GM21717 (cell line): ENCODE measurements around the gene GPR84.
A peak's percentile ranks its signal among the peaks of the same experiment; 100 is the strongest.

Source experiments
- ATAC-seq: cut with Tn5 transposase; IDR thresholded peaks from one replicate; pipeline ENCODE4 v1.9.1; 2021; ENCODE audit warnings: mild to moderate bottlenecking, moderate library complexity; ENCODE audit not compliant: unreplicated experiment

The GPR84 gene

GRCh38 chr12:54375259-54375579 lies 10.9 kb upstream of the GPR84 start:
- no peak for ATAC-seq

- ATAC-seq: no peak
These were observed 10.4 kb upstream of the GPR84 start for GRCh38 chr12:54374562-54375258.

GRCh38 chr12:54373649-54374561 lies 9.6 kb upstream of the GPR84 start:
- no peak for ATAC-seq

- no peak for ATAC-seq
These were observed 8.0 kb upstream of the GPR84 start for GRCh38 chr12:54372113-54372806.

GRCh38 chr12:54371328-54372112 lies 7.2 kb upstream of the GPR84 start:
- no peak for ATAC-seq

- ATAC-seq: no peak
These were observed 6.0 kb upstream of the GPR84 start for GRCh38 chr12:54370171-54370730.

GRCh38 chr12:54369597-54370131 lies 5.4 kb upstream of the GPR84 start:
- no peak for ATAC-seq

- ATAC-seq: peak; percentile 67
These were observed 4.7 kb upstream of the GPR84 start for GRCh38 chr12:54368709-54369596.

- ATAC-seq: peak; percentile 7
These were observed 3.9 kb upstream of the GPR84 start for GRCh38 chr12:54368025-54368708.

- ATAC-seq: no peak
These were observed 668 bp downstream of the GPR84 start for GRCh38 chr12:54363618-54364017.

- no peak for ATAC-seq
These were observed 1.2 kb downstream of the GPR84 start for GRCh38 chr12:54363047-54363446.

- no peak for ATAC-seq
These were observed 3.4 kb downstream of the GPR84 start for GRCh38 chr12:54360717-54361456.

GRCh38 chr12:54359762-54360351 lies 4.4 kb downstream of the GPR84 start:
- no peak for ATAC-seq

GRCh38 chr12:54358945-54359761 lies 5.1 kb downstream of the GPR84 start:
- peak; percentile 94 for ATAC-seq

- no peak for ATAC-seq
These were observed 5.9 kb downstream of the GPR84 start for GRCh38 chr12:54358191-54358944.
